Measurements from ENCODE around the gene FUT6.

Gene FUT6

DNA sequence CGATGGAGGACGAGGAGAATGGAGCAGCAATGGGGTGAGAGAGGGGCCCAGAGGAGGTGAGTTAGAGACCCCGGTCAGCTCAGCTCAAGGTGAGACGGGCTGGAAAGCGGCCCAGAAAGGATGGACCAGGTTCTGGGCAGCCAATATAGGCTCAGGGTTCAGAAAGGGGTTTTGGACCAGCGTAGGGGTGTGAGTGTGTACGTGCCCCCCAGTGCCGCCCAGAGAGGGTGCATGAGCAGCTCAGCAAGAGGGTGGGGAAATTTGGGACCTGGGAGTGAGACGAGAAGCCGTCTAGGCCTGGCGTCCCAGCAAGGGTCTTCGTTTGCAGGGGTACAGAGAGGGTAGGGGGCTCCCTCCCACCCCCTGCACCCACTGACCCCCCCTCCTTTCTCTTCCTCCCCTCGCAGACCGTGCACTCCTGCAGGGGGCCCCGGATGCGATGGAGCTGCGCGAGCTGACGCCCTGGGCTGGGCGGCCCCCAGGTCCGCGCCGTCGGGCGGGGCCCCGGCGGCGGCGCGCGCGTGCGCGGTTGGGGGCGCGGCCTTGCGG lies 12.1 kb downstream of the FUT6 start:
- no peak for DNase-seq

DNA sequence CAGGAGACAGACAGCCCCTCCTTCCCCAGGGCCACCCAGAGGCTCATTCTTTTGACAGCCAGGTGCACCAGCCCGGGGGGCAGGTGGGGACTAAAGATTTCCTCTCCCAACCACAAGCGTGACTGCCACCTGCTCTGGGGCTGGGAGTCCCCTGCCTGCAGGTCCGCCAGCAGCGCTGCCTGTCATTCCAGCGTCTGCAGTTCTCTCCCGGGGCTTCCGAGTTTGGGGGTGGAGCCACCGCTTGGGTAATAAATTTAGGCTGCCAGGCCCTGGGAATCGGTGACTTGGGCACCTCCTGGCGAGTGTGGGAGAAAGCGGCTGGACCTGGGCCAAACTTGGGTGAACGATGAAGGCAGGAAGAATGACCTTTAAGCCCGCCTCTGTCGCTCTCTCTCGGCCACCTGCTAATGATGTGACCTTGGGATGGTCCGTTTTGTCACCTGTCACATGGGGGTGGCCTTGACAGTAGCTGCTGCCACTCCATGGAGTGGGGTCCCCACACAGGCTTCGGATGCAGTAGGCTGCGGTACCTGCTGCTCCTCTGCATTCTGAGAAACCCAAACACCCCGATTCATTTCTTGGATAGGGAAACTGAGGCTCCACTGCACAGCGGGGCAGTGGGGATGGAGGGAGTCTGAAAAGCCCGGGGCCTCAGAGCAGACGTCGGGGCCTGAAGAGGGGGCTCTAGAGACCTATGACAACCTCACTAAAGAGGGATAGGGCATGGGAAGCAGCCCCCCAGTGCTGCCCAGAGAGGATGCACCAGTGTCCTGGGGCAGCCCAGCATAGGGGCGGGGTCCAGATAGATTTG lies 12.8 kb downstream of the FUT6 start:
- DNase-seq, result peak; percentile 74

DNA sequence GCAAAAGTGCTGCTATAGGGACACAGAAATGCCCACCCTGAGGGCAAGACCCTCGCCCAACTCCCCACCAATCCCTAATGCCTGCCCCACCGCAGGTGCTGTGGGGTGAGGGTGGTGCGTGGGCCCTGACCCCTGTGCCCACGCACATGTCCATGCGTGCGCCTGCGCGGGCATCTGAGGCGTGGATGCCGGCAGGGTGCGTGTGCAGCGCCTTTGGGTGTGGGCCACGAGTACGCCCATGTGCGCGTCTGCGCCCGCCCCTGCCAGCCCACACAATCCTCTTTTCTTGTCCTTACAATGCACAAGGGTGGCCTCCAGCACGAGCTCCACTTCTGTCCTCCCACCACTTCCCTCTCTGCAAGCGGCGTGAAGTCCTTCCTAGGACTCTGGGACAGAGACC lies 14.3 kb downstream of the FUT6 start:
- DNase-seq, result no peak

DNA sequence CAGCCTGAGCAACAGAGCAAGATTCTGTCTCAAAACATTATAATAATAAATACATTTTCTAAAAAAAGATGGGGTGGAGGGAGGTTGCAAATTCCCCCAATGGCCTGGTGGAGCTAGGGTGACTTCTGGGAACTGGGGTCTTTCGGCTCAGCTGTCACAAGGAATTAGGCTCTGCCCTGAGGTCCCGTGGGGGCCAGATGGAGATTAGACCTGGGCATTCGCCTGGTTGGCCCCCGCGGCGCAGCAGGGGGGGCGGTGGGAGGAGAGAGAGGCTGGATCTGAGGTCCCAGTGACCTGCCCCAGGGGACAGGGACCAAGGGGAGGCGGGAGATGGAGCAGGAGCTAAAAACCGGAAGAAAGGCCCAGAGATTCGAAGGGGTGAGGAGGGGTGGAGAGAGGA lies 14.8 kb downstream of the FUT6 start:
- DNase-seq, result no peak

DNA sequence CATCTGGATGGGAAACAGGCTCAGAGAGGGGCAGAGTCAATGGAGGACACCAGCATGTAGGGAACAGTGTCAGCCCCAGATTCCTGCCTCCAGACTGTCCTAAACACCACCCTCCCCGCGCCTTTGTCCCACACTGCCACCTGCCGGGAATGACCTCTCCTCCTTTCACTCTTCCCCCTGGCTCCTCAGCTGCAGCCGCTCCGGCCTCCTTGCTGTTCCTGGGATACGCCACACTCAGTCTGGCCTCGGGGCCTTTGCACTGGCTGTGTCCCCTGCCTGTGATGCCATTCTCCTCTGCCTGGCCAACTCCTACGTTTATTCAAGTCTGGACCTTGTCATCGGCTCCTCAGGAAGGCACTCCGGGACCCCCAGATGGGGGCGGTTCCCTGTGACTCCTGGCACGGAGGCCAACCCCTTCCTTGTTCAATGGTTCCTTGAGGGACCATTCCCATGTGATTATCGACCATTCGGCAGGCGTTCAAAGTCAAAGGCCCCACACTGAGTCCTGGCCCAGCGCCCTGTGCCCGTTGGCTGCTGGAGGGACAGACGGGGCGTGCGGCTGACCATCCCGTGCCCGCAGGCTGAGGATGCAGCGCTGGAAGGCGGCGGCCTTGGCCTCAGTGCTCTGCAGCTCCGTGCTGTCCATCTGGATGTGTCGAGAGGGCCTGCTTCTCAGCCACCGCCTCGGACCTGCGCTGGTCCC lies 15.8 kb downstream of the FUT6 start:
- DNase-seq, result no peak

DNA sequence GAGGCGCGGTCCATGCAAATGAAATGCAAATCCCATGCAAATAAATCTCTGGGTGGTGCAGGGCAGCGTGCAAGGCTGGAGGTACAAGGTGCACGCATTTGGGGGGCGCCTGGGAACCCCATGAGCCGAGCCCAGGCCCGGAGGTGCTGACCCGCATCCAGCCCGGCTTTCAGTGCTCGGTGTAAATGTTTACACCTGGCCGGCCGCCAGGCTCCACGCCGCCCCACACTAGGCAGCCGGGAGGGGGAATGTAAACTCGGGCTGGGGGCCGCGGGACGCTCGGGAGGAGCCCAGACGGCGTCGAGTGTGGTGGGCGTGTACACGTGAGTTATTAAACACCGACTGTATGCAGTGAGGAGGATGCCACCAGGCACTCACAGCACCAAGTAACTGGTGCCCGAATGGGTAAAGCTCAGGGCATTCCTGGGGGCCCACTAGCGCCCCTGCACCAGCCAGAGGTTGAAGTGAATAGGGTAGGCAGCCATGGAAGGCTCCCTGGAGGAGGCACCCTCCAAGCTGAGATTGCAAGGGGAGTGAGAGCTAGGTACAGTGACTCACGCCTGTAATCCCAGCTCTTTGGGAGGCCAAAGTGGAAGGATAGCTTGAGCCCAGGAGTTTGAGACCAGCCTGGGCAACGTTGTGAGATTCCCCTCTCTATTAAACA lies 17.2 kb downstream of the FUT6 start:
- DNase-seq, result no peak

DNA sequence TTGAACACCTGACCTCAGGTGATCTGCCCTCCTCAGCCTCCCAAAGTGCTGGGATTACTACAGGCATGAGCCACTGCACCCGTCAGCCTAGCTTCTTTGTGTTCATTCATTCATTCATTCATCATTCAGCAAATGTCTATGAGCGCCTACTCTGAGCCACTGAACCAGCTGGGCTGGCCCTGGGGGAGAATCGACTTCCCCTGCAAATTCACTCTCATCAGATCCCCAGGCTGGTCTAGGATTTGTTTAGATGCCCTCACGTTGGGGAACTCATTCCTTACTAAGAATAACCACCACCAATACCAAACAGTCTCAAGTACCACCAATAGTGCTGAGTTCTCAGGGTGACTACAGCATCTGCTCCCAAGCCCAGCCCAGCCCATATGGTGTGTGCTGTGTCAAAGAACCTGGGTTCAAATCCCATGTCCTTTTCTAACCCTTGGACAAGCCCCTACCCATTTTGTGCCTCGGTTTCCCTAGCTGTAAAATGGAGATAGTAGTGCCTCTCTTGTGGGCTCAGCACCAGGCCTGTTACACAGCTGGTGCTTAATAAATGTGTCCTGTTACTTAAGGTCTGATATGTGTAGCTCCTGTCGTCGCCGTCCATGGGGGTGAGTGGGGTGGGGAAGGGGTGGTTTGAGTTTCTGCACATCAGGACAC lies 17.9 kb downstream of the FUT6 start:
- DNase-seq, result no peak

DNA sequence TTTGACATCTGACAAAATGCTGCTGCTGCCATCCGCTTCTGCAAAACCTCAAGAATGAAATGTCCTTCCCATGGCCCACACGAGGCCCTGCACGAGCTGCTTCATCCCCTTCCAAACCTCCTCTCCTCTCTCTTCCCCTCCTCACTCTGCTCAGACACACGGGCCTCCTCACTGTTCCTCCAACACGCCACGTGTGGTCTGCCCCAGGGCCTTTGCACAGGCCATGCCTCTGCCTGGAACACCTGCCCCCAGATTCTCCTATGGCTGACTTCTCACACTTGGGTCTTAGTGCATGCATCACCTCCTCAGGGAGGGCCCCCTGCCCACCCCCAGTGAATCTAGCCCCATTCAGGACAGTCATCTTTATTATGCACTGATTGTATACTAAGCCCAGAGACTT lies 18.7 kb downstream of the FUT6 start:
- DNase-seq, result no peak

DNA sequence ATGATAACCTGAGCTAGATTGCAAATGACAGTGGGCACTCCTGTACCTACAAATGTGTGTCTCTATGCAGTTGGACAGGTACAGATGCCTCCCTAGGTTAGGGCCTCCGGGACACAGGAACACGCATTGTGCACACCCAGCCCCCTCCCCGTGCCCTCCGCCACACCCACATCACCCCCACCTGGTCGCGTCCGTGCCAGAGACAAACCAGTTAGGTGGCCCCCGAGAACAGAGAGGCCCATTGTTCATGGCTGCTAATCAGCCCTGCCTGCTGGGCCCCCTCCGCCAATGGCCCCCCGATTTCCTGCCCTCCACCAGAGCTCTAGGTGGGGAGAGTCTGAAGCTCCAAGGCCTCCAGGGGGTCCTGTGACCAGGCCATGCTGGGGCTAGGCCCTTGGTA lies 20.9 kb downstream of the FUT6 start:
- DNase-seq, result no peak

DNA sequence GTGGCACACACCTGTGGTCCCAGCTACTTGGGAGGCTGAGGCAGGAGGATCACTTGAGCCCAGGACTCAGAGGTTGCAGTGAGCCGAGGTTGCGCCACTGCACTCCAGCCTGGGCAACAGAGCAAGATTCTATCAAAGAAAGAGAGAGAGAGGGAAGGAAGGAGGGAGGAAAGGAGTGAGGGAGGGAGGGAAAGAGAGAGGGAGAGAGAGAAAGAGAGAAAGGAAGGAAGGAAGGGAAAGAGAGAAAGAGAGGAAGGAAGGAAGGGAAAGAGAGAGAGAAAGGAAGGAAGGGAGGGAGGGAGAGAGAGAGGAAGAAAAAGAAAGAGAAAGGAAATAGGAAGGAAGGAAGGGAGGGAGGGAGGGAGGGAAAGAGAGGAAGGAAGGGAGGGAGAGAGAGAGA lies 22.3 kb downstream of the FUT6 start:
- DNase-seq, result no peak

DNA sequence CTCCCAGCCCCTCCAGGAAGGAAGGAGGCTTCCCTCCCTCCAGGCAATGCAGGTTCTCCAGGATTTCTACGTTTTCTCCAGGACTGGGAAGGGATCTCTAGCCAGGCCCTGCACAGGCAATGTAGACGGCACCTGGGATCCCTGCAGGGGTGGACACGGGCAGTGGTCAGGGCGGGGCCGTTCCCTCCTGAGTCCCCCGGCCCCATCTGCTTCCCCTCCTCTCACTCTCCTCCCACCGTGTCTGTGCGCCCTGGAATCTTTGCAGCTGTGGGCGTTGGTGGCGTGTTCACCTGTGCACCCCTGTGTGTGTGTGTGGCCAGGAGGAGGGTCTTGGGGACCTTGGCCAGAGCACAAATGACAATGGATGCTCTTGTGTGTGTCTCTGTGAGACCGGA lies 24.7 kb downstream of the FUT6 start:
- no peak for DNase-seq

DNA sequence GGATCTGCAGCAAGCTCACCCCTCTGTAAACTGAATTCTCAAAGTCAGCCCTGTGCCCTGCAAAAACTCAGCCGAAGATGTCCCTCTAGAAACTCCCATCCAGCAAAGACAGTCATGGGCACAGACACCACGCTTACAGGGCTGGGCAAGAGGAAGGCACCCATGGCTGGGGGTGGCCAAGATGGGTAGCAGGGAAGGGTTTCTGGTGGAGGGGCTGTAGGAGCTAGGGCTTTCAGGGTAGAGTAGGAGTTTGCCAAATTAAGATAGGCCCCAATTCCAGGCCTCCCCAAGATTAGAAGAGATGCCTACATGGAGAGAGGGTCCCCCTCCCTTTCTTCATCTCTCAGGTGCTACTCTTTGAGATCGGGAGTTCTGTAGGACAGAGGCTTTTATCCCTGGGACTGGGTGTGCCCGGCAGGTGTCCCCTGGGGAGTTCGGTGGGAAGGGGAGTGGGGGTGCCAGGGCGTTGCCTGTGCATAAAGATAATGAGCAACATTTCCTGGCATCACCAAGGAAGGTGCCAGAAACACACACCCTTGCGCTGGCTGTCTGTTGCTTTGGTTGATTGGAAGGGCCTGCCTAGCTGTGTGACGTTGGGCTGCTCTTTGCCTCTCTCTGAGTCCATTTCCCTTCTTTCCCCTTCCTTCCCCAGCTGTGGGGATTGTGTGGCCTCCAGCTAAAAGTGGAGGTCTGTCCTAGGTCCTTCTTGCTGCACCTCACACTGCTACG lies 25.2 kb downstream of the FUT6 start:
- no peak for DNase-seq

DNA sequence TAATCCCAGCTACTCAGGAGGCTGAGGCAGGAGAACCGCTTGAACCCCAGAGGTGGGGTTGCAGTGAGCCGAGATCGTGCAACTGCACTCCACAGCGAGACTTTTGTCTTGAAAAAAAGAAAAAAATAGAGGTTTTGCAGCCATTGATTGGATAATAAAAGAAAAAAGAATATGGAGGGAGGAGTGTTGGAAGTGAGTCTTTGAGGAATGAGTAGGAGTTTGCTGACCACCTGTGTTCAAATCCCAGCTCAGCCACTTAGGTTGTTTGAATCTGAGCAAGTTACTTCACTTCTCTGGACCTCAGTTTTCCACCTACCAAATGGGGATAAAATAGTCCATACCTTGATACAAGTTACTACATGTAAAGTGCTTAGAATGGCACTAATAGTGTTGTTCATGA lies 28.4 kb downstream of the FUT6 start:
- no peak for DNase-seq

DNA sequence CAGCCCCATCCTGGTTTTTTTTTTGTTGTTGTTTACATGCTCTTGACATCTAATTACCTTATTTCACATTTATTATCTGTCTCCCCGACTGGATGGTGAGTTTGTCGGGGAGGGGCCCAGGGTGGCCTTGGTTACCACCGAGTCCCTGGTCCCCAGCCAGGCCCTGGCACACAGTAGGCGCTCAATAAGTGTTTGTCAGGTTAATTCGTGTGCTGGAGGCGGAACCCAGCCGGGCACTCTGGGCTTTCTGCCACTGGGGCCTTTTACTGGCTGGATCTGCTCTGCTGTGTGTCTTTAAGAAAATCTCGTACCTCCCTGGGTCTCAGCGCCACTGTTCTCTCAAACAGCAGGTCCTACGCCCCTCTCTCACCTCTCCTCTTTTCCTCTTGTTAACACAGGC lies 30.0 kb downstream of the FUT6 start:
- DNase-seq, result no peak

DNA sequence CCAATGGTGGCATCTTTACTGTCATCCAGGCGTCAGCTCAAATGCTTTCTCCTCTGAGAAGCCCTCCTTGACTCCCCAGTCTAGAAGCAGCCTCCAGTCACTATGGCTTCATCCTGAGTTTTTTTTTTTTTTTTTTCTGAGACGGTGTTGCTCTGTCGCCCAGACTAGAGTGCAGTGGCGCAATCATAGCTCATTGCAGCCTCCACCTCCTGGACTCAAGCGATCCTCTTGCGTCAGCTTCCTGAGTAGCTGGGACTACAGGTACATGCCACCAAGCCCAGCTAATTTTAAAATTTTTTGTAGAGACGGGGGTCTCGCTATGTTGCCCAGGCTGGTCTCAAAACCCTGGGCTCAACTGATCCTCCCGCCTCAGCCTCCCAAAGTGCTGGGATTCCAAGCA lies 30.4 kb downstream of the FUT6 start:
- no peak for DNase-seq

DNA sequence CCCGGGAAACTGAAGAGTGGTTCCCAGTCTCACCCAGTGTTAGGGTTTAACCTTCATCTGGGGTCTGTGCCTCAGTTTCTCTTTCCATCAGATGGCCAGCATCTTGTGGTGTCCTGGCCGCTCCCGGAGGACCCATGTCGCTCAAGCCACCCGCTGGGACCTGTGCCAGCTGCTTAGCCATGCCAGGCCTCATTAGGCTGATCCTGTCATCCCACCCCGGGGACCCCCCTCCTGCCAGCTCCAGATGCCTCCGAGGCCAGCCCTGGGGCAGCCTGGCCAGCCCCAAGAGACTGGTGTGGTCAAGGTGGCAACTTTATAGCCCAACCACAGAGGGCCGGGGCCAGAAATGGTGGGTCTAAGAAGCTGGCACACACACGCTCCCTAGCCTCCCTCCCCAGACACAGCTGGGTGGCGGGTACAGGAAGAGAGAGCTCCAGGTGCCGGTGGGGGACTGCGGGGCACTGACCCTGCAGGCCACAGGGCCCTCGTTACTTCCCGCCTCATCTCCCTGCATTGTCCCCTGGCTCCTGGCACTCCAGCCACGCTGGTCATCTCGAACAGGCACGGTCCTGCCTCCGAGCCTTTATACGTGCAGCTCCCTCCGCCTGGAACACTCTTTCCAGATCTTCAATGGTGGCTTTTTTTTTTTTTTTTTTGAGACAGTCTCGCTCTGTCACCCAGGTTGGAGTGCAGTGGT lies 31.2 kb downstream of the FUT6 start:
- DNase-seq, result no peak

DNA sequence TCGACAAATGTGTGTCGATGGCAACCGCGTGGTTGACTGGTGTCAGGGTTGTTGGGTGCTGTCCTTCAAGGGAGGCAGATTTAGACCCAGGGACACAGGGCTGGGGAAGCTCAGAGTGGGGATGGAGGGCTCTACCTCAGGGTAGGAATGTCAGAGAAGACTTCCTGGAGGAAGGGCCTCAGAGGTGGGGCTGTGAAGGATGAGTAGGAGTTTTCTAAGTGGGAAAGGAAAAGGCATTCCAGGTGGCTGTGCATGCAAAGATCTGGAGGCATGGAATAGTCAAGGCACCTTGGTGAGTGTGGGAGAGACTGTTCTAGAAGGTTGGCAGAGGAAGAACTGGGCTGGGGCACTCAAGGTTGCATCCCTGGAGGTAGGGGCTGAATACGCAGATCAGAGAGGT lies 32.6 kb downstream of the FUT6 start:
- DNase-seq, result no peak

DNA sequence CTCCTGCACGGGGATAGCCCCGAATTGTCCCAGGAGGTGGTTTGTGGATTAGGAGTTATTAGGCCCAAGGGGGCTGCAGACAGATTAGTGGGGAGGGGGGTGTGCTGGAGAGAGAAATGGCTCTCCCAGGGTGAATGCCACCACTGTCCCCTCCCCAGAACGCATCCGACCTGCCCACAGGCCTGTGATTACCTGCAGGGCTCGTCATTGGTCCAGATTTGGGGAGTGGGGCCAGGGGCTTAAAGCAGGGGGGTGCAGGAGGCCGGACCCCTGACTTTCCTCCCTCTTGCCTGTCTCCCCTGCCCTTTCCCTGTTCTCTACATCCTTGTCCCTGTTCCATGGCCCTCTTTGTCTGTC lies 33.4 kb downstream of the FUT6 start:
- no peak for DNase-seq

DNA sequence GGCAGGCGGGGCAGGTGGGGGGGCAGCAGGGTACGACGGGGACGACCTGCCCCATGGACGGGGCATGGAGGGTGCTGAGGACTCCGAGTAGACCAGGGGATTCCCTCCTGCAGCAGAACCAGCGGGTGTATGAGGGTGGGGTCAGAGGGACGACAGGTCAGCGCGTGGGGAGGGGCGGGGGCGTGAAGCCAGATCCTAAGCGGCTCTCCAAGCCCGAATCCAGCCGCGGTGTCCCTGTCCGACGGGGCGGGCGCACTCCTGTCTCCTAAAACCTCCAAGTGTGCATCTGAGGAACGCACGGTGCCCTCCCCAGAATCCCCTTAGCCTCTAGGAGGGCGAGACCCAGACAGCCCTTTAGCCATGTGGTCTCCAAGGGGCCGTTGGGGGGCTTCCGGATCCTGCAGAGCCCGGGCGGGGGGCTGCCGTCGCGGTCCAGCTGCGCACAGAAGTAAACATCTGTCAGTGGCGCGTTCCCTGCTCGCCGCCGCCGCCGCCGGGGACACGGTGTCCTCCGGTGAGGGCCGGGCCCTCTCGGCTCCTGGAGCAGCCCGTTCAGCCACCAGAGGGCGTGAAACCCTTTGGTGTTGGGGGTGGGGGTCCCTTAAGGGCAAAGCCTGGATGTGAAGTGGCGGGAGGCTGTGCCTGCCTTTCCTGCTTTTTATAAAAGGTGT lies 33.9 kb downstream of the FUT6 start:
- DNase-seq, result peak; percentile 79

DNA sequence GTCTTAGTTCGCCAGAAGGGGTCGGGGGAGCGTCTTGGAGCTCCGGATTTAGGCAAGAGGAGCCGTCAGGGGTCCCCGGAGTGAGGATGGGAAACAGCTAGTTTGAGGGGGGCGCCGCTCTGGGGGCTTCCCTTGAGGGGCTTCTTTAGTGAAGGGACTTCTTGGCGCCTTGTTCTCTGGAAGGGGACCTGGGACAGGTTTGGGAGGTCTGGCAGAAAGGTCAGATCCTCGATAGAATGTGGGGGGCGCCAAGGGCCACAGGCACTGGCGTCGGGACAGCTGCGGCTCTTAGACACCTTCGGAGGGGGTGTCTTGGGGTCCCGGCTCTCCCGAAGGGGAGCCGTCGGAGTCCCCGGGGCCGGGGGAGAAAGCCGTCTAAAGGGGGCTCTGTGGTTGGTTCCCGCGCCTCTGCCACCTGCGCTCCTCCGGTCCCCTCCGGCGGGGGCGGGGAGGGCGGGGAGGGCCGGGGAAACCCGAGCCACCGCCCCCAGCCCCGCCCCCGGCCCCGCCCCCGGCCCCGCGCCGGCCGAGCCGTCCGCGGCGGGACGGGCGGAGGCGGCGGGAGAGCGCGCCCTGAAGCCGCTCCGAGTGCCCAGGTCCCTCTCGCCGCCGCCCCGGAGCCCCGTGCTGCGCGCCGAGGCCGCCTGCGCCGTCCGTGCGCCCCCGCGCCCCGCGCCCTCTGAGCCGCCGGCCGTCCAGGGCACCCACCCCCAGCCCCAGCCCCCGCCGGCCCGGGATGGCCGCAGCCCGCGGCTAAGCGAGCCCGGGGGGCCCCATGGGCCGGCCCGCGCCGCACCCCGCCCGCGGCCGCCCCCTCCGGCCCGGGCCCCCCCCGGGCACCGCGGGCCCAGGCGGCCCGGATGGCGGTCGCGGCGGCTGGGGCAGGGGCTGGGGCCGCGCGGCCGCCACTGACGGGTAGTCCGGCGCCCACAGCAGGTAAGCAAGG lies 34.7 kb downstream of the FUT6 start, which contains the start of gene NRTN:
NRTN (plus strand) TSS at position 552 of the 946 bp plus-strand sequence. CDS start 19,099 bp downstream, outside the sequence.
- DNase-seq, result peak; percentile 40
